Caco-2 (cell line): Measurements from ENCODE around the gene NLGN1. TPM values are rescaled to one million over a fixed set of nuclear protein-coding genes. Genes with fewer than 3 reads are reported as not detected.

ENCODE experiments used
- BruUV-seq: library from RNA; stranded (reverse); fragments of 400-500 nt; replicated peaks from 2 replicates; lab custom pipeline; 2021; lab: Mats Ljungman, UMichigan
- CTCF ChIA-PET: fragments of 300-600 bp; sonication (Branson Sonifier 250); formaldehyde crosslinking; loops from one replicate; lab custom pipeline; 2022; ENCODE audit warnings: antibody characterized with exemption; lab: Charles Lee
- POLR2A ChIA-PET: fragments of 300-600 bp; sonication (Branson Sonifier 250); formaldehyde crosslinking; loops from one replicate; lab custom pipeline; 2022; ENCODE audit warnings: antibody characterized with exemption; lab: Charles Lee
- DNase-seq, 2 experiments: peaks; one replicate each; pipeline versions ENCODE4 v3.0.0 to v3.0.0-alpha.2; 2020 to 2022
- H3K27me3 ChIP-seq: replicated peaks from 2 replicates; pipeline ENCODE4 v1.6.0; 2011; ENCODE audit warnings: low read length; ENCODE audit not compliant: control insufficient read depth, insufficient read depth
- H3K36me3 ChIP-seq: 2 replicates; pipeline ENCODE4 v1.5.1; 2011; ENCODE audit warnings: low read length; ENCODE audit not compliant: control insufficient read depth, insufficient read depth
- H3K4me1 ChIP-seq: fragments of 250-450 bp; sonication (Bioruptor Pico); 2 replicates; pipeline ENCODE4 v1.5.1; 2020; ENCODE audit warnings: mild to moderate bottlenecking
- H3K4me3 ChIP-seq: 2 replicates; pipeline ENCODE4 v1.5.1; 2011; ENCODE audit warnings: low read depth, mild to moderate bottlenecking, control low read depth, low read length
- H3K9me3 ChIP-seq: fragments of 250-450 bp; sonication (Bioruptor Pico); 2 replicates; pipeline ENCODE4 v1.5.1; 2020; ENCODE audit warnings: mild to moderate bottlenecking, moderate library complexity
- H3K27ac Mint-ChIP-seq: one replicate; pipeline ENCODE4 v1.8.0; 2022; ENCODE audit warnings: mixed read lengths; ENCODE audit not compliant: unreplicated experiment
- H3K27me3 Mint-ChIP-seq: one replicate; pipeline ENCODE4 v1.8.0; 2022; ENCODE audit warnings: mixed read lengths; ENCODE audit not compliant: insufficient read depth, unreplicated experiment
- H3K36me3 Mint-ChIP-seq: one replicate; pipeline ENCODE4 v1.8.0; 2022; ENCODE audit warnings: mild to moderate bottlenecking, mixed read lengths; ENCODE audit not compliant: insufficient read depth, unreplicated experiment
- H3K4me1 Mint-ChIP-seq: one replicate; pipeline ENCODE4 v1.8.0; 2022; ENCODE audit warnings: low read depth, mixed read lengths; ENCODE audit not compliant: unreplicated experiment
- H3K4me3 Mint-ChIP-seq: one replicate; pipeline ENCODE4 v1.8.0; 2022; ENCODE audit warnings: mild to moderate bottlenecking, moderate library complexity, mixed read lengths; ENCODE audit not compliant: unreplicated experiment
- H3K9me3 Mint-ChIP-seq: one replicate; pipeline ENCODE4 v1.8.0; 2022; ENCODE audit warnings: mixed read lengths; ENCODE audit not compliant: unreplicated experiment
- CTCF ChIP-seq, 2 experiments: fragments of 200-600 bp in 1 of 2; IDR thresholded peaks; 1 replicate in 1 of 2; 2 replicates in 1 of 2; pipeline versions ENCODE4 v1.5.1 to v1.8.0; 2011 to 2022; ENCODE audit warnings: antibody characterized with exemption in 1 of 2, control low read depth in 1 of 2, inconsistent platforms in 1 of 2, low read depth in 1 of 2, low read length in 1 of 2, mild to moderate bottlenecking in 1 of 2, moderate library complexity in 1 of 2; ENCODE audit not compliant: insufficient read depth in 1 of 2, severe bottlenecking in 1 of 2, unreplicated experiment in 1 of 2
- intact Hi-C: fragments of 100-400 bp; cut with micrococcal nuclease; formaldehyde crosslinking; loops from one replicate; pipeline ENCODE4 v1.10.0; 2022; ENCODE audit not compliant: unreplicated experiment
- total RNA-seq: library from RNA; stranded (reverse); gene quantifications from 2 replicates; pipeline ENCODE4 v1.2.3, GENCODE V29; 2022

The NLGN1 gene
- total RNA-seq, 1 experiment from 2014 or later, result not detected

- H3K9me3 Mint-ChIP-seq, result no peaks in the 10 kb centered on the region
- H3K4me3 Mint-ChIP-seq, result no peak overlapping the region
- CTCF ChIA-PET, result no interaction called here
These were observed 850.2 kb downstream of the NLGN1 start for GRCh38 chr3:174247687-174248152.

GRCh38 chr3:174251681-174252080 lies 854.1 kb downstream of the NLGN1 start:
- H3K27ac Mint-ChIP-seq, result no peak overlapping the region
- Histone ChIP-seq H3K36me3 (no peaks in the 10 kb centered on the region), H3K4me3 (no peak overlapping the region), H3K4me1 (no peaks in the 10 kb centered on the region), H3K27me3 (no peaks in the 10 kb centered on the region), H3K9me3 (no peaks in the 10 kb centered on the region)
- DNase-seq, result no peak
- H3K27me3 Mint-ChIP-seq, result no peaks in the 10 kb centered on the region
- intact Hi-C loops, result no loop called here
- CTCF ChIA-PET, result no interaction called here
- POLR2A ChIA-PET, result no interaction called here
- no TSS peak for BruUV-seq
- H3K4me3 Mint-ChIP-seq, result no peak overlapping the region
- no peaks in the 10 kb centered on the region for H3K36me3 Mint-ChIP-seq
- H3K9me3 Mint-ChIP-seq, result no peaks in the 10 kb centered on the region
- no peaks in the 10 kb centered on the region for H3K4me1 Mint-ChIP-seq
- no peak for TF ChIP-seq CTCF (IDR thresholded peaks at IDR 0.05; ENCODE audit: insufficient read depth in 1 of 2, low read depth in 1 of 2, low read length in 1 of 2, severe bottlenecking in 1 of 2, unreplicated experiment in 1 of 2)

More at GRCh38 chr3:174247687-174248152, 850.2 kb downstream of the NLGN1 start:
- Mint-ChIP-seq H3K27ac (no peak overlapping the region), H3K36me3 (no peaks in the 10 kb centered on the region), H3K27me3 (no peaks in the 10 kb centered on the region), H3K4me1 (no peaks in the 10 kb centered on the region)
- Histone ChIP-seq H3K9me3 (no peaks in the 10 kb centered on the region; the same call in 1 of the 2 replicates), H3K4me3 (no peak overlapping the region), H3K27me3 (no peaks in the 10 kb centered on the region), H3K4me1 (no peaks in the 10 kb centered on the region), H3K36me3 (no peaks in the 10 kb centered on the region)
- intact Hi-C loops, result no loop called here
- POLR2A ChIA-PET, result no interaction called here
- DNase-seq, result no peak
- no peak for TF ChIP-seq CTCF (IDR thresholded peaks at IDR 0.05; ENCODE audit: insufficient read depth in 1 of 2, low read depth in 1 of 2, low read length in 1 of 2, severe bottlenecking in 1 of 2, unreplicated experiment in 1 of 2)
- BruUV-seq, result no TSS peak

GRCh38 chr3:174253196-174253823 lies 855.8 kb downstream of the NLGN1 start:
- Mint-ChIP-seq H3K4me3 (no peak overlapping the region), H3K27me3 (no peaks in the 10 kb centered on the region), H3K4me1 (no peaks in the 10 kb centered on the region), H3K27ac (no peak overlapping the region), H3K36me3 (no peaks in the 10 kb centered on the region), H3K9me3 (no peaks in the 10 kb centered on the region)
- no peaks in the 10 kb centered on the region for H3K27me3 ChIP-seq
- POLR2A ChIA-PET, result no interaction called here
- no peaks in the 10 kb centered on the region for H3K36me3 ChIP-seq
- H3K4me3 ChIP-seq, result no peak overlapping the region
- BruUV-seq, result no TSS peak
- no peaks in the 10 kb centered on the region for H3K9me3 ChIP-seq
- DNase-seq, result no peak
- intact Hi-C loops, result no loop called here
- no peaks in the 10 kb centered on the region for H3K4me1 ChIP-seq
- CTCF ChIA-PET, result interaction anchor here (0.5 kb wide), 1 partner anchor 77 kb away, joined by 3 read pairs; no protein-coding TSS in a partner anchor
- TF ChIP-seq CTCF (IDR thresholded peaks at IDR 0.05; ENCODE audit: insufficient read depth in 1 of 2, low read depth in 1 of 2, low read length in 1 of 2, severe bottlenecking in 1 of 2, unreplicated experiment in 1 of 2), result no peak
